ENCODE measurements around the gene ZNF771.

ZNF771 gene

DNA sequence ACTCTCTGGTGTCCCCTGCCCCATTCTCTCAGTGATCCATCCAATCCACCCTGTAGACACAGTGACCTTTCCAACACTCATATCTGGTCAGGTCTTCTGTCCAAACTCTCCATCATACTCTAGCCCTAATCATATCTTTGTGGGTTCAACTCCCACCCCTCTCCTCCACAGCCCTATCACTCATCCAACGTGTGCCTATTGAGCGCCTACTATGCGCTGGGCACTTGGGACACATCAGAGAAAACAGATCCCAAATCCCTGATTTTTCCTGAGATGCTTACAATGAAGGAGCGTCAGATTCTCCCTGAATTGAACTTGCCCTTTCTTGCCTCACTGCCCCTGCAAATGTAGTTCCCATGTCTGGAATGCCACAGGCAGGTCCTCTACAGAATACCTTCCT is 20.6 kb downstream of the ZNF771 start:
- peak overlapping the region; percentile 79 for H3K27ac ChIP-seq
- no peak for TF ChIP-seq ZFX (IDR thresholded peaks at IDR 0.05; ENCODE audit: borderline replicate concordance)
- TF ChIP-seq CTCF (IDR thresholded peaks at IDR 0.05), result no peak

DNA sequence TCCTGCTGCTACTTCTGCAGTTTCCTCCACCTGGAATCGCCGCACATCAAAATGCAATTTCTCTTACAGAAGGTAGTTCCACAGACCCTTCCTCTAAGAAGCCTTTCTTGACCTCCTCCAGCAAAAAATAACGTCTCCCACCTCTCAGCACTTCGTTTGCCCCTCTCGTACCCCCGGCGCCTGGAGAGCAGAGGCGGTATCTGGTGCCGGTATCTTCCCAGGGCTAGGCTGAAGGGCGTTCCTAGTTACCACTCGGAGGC is 21.9 kb downstream of the ZNF771 start:
- H3K27ac ChIP-seq, result peak overlapping the region; percentile 79

DNA sequence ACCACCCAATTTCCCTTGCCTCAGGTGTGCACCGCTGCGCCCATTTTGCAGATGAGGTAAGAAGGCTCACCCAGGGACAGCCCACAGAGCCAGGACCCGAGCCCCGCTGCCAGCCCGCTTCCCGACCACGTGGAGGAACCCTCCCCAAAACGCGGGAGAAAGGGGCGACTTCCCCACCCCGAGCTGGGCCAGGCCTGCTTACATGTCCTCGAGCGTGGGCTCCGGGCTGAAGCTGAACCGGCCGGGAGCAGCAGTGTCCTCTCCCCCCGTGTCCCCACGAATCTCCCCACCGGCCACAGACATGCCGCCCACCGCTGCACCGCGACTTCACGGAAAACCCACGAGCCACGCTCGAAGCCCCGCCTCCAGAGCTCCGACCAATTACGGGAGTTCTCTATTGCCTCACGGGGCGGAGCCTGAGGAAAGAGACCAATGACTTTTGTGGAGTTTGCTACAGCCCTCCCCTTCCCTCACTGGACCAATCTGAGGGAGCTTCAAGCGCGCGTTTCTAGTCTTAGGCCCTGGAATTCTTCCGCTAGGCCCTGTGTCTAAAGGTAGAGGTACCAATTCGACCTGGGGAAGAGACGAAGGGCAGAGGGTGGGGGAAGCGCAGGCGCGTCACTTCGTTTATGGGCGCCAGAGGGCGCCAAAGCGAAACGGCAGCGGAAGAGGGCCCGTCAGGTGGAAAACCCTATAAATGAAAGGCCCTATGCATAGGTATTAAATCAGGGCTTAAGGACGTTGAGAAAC is 22.4 kb downstream of the ZNF771 start, which contains the start of gene DCTPP1:
DCTPP1 (minus strand) TSS at position 353 of the 750 bp plus-strand sequence; CDS start at position 303, 50 bp downstream.
- TF ChIP-seq CTCF (IDR thresholded peaks at IDR 0.05) (peak; percentile 95), ZFX (IDR thresholded peaks at IDR 0.05; ENCODE audit: borderline replicate concordance) (no peak)
- H3K27ac ChIP-seq, result peak within 1 kb of the TSS; percentile 79

More for the DNA sequence above, 21.9 kb downstream of the ZNF771 start:
- TF ChIP-seq ZFX (IDR thresholded peaks at IDR 0.05; ENCODE audit: borderline replicate concordance) (no peak), CTCF (IDR thresholded peaks at IDR 0.05) (no peak)

- TF ChIP-seq ZFX (IDR thresholded peaks at IDR 0.05; ENCODE audit: borderline replicate concordance) (no peak), CTCF (IDR thresholded peaks at IDR 0.05) (peak; percentile 68)
- H3K27ac ChIP-seq, result peak overlapping the region; percentile 79
These were observed 23.1 kb downstream of the ZNF771 start for GRCh38 chr16:30430428-30430970.

DNA sequence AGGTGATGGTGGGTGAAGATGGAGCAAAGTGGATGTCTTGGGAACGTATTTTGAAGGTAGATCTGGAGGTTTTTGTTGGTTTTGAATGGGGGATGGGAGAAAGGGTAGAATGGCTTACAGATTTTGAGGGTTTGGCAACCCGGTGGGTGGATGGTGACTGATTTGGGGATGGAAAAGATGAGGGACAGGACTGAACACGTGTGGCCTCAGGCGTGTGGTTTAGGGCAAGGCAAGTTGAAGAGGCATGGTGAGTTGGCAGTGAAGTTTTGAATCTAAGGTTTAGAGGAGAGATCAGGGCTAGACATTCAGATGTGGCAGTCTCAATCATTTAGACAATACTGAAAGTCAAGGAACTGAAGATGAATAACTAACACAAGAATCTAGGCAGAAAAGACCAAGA is 27.4 kb downstream of the ZNF771 start:
- TF ChIP-seq ZFX (IDR thresholded peaks at IDR 0.05; ENCODE audit: borderline replicate concordance) (no peak), CTCF (IDR thresholded peaks at IDR 0.05) (no peak)

GRCh38 chr16:30437511-30438046 is 30.2 kb downstream of the ZNF771 start:
- TF ChIP-seq ZFX (IDR thresholded peaks at IDR 0.05; ENCODE audit: borderline replicate concordance) (no peak), CTCF (IDR thresholded peaks at IDR 0.05) (no peak)

More for the DNA sequence above, 27.4 kb downstream of the ZNF771 start:
- no peak overlapping the region for H3K27ac ChIP-seq

DNA sequence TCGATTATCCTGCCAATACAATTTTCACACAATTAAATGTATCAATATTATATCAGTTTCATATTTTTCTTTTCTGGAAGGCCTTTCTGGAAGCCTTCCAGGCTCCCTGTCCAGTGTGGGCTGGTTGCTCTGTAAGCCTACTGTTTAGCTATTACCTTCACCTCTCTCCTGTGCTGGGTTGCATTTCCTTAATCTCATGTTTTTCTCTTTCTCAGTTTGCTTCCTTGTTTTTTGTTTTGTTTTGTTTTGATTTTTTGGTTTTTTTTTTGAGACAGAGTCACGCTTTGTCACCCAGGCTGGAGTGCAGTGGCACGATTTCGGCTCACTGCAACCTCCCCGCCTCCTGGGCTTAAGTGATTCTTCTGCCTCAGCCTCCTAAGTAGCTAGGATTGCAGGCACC is 31.4 kb downstream of the ZNF771 start:
- H3K27ac ChIP-seq, result no peak overlapping the region
- TF ChIP-seq ZFX (IDR thresholded peaks at IDR 0.05; ENCODE audit: borderline replicate concordance) (no peak), CTCF (IDR thresholded peaks at IDR 0.05) (no peak)

More at GRCh38 chr16:30437511-30438046, 30.2 kb downstream of the ZNF771 start:
- peak overlapping the region; percentile 69 for H3K27ac ChIP-seq
